Stimulated activated CD8-positive, alpha-beta memory T cell treated with anti-CD3 and anti-CD28 coated beads, Interleukin-2, amount 100 ng/mL, for 48 hours (primary cell): Measurements from ENCODE around the gene RXRA.

Source experiments
- DNase-seq, 2 donors: peaks; one replicate each; pipeline ENCODE4 v3.0.0-alpha.2; 2020; ENCODE audit warnings: low read depth in 2 of 2

RXRA gene

DNA sequence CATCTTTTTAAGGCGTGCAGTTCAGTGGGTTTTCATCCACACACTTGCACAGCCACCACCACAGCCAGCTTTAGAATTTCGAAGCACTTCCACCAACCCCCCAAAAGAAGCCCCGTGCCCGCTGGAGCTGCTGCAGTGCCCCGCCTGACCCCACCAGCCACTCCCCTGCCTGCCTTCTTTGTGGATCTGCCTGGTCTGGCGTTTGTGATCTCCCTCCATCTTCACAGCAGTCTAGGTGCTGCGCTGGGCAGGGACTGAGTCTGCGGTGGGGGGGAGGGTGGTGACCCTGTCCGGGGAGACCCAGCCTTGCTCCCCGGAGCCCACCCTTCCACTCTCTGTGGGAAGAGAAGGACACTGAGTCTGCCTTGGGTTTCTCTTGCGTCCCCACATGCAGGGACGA lies 40.8 kb downstream of the RXRA start:
- DNase-seq = no peak

DNA sequence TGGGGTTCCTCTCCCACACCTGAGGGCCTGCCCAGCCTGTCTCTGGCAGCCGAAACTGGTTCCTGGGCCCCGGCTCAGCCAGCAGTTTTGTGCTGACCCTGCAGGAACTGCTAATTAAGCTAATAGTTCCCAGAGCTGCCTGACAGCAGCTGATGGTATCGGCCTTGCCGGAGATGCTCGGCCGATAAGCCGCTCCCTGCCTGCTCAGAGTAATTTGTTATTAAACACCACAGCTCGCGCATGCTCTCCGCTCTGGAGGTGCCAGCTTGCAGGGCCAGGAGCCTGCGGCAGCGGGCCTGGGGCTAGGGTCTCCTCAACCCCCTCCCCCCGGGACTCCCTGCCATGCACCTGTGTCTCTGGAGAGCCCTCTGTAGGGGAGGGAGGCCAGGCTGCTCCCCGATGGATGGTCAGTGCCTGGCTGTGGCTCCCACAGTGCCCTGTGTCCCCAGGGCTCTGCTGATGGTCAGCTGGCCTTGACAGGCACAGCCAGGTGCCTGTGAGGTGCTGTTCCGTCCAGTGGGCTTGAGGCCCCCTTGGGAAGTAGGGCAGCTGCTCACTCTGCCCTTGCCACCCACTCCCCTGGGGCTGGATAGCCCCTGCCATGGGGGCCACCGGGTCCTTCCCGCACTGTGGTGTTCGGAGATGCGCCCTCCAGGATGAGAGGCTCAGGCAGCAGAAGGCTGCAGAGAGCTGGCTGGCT lies 41.7 kb downstream of the RXRA start:
- DNase-seq = no peak

DNA sequence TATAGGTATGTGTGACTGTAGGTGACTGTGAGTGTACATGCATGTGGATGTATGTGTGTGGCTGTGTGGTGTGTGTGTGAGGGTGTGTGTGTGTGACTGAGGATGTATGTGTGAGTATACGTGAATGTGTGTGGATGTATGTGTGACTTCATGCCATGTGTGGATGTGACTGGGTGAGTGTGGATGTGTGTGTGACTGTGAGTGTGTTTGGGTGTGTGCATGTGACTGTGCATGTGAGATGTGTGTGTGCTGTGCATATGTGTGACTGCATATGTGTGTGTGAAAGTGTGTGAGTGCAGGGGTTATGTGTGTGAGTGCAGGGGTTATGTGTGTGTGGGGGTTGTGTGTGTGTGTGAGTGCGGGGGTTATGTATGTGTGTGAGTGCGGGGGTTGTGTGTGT lies 42.3 kb downstream of the RXRA start:
- no peak for DNase-seq

DNA sequence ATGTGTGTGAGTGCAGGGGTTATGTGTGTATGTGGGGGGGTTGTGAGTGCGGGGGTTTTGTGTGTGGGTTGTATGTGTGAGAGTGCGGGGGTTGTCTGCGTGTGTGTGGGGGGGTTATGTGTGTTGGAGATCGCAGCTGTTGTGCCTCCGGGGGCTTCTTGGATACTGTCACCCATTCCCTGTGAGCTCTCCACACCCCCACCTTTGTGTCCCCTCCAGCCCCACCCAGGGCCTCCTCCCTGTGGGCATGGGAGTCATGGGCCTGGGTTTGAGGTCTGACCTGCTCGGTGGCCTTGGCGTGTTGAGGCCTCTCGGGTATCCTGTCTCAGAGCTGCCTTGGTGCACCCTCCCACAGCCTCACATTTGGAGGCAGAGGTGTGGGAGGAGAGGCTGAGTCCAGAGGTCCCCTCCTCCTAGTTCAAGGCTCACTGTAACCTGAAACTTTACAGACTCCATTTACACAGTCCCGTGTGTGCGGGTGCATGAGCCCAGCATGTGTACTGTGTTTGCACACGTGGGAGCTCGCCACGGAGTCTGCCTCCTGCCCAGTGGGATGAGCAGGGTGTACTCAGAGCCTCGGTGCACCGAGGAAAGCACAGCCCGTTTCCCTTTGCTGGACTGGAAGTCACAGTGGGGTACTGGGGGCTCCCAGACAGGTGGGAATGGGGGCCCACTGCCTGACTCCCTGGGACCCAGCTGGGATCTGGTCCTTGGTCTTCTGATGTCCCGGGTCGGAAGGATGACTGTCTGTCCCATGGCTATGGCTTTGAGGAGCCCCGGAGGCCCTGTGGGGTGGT lies 43.4 kb downstream of the RXRA start:
- DNase-seq = no peak

DNA sequence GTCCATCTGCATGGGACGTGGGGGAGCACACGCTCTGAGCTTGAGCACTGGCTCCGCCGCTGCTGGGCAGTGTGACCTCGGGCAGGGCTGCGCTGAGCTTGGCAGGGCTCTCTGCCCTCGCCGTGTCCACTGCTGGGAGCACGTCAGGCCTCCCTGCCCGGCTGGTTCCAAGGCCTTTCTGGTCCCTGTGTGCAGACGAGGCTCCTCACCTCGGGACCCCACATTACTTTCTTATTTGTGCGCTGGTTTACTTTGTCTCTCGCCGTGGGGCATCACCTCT lies 43.9 kb downstream of the RXRA start:
- no peak for DNase-seq

DNA sequence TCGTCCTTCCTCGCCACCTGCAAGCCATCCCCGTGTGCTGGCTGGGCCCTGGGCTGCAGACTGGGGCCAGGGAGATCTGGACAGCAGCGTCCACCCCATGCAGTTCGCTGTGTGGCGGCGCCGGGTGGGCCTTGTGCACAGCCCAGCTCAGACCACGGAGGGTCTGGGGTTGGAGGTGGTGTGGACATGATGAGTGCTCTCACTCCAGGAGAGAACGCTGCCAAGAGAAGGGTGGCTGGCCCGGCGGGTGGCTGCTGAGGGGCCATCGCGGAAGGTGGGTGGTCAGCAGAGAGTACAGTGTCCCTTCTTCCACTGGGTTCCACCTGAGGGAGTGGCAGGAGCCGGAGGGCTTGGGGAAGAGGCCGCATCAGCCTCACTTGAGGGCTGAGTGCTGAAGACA lies 44.4 kb downstream of the RXRA start:
- no peak for DNase-seq

DNA sequence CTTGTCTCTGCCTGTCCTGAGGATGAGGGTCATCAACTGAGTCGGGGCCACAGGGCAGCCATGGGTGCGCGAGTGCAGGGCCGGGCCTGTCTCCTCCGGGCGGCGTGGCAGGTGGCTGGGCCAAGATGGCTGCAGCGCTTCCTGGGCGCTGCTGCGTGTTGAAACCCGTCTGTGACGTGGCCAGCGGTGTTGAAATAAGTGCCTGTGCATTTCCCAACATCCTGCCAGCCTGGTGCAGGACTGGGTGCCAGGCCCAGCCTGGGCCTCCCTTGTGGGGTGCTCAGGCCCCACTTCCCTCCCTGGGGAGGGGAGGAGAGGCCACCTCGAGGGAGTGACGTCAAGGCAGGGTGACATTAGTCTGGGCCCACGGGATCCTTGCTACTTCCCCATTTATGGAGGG lies 45.5 kb downstream of the RXRA start:
- DNase-seq = no peak

DNA sequence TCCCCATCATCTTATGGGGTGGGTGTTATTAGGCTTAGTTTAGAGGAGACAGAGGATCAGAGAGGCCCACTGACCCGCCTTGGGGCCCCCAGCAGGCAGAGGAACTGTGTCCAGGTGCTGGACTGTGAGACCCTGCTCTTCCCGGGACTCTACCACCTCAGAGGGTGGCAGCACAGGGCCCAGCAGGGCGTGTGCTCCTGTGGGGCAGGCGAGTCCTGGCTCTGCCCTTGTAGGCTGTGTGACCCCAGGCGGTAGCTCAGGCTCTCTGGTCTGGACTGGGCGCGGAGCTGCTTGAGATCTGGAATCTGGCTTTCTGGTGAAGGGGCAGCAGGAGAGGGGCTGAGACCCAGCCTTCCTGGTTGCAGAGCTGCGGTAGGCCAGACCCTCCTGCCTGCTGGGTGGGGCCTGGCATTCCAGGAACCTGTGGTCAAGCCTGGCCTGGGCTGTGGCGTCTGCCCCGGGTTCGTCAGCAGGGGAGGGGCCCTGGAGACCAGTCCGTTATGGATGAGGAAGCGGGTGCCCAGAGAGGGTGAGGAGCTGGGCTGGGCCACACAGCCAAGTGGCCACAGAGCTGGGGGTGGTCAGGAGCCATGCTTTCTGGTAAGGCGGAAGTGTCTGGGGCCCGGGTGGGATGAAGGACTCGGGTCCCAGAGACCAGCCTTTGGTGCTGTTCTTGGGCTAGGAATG lies 46.5 kb downstream of the RXRA start:
- no peak for DNase-seq

DNA sequence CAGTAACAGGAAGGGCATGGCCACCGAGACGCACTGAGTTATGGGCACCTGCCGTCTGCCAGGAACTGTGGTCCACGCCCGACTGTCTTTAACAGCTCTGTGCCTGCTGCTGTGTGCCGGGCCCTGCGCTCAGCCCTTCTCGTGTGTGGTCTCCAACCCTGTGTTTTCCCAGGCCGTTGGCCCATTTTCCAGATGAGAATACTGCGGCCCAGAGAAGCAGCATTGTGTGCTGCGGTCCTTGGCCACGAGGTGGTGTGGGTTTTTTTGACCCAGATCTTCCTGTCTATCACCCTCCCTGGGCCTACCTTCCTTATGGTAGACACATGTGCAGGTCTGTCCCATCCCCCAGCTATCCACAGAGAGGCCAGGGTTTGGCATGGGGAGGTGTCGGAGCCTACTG lies 47.0 kb downstream of the RXRA start:
- DNase-seq = no peak

DNA sequence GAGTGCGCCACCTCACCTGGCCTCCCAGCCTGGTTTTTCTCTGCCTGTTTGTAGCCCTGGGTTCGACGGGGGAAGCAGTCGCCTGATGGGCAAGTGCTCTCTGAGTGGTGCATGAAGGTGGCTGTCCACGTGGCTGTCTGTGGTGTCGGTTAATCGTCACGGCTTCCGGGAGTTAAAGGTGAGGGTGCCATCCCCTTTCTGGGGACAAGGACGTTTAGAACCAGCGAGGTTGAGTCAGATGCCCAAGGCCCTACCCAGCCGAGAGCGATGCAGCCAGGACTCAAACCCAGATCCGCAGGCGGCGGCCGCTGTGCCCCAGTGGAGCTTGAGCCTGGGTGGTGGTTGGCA lies 47.7 kb downstream of the RXRA start:
- DNase-seq = no peak

DNA sequence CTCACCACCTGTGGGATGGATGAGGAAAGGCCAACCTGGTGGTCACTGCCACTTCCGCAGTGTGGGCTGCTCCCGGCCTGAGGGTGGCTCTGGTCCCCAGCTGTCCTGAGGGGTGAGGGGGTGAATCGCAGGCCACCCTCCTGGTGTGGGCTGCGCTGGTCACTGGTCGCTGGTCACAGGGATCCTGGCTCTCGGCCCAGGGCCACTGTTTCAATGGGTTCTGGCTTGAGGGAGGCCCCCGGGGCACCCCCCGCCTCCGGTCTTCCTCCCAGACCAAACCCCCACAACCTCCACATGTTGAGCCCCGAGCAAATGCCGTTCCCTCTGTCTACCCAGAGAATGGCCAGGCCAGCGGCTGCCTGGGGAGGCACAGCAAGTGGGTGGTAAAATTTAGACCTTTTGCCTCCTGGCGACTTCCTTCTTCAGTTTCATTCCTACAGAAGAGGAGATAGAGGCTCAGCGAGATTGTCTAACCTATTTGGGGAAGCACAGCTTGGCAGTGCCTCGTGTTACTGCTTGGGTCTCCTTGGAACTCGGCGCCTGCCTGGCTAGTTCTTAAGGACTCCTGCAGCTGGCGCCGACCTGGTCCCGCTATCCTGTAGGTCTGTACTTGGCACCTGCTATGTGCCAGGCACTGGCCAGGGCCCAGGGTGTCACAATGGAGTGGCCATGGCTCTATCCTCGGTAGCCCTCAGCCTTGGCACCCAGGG lies 48.2 kb downstream of the RXRA start:
- no peak for DNase-seq

DNA sequence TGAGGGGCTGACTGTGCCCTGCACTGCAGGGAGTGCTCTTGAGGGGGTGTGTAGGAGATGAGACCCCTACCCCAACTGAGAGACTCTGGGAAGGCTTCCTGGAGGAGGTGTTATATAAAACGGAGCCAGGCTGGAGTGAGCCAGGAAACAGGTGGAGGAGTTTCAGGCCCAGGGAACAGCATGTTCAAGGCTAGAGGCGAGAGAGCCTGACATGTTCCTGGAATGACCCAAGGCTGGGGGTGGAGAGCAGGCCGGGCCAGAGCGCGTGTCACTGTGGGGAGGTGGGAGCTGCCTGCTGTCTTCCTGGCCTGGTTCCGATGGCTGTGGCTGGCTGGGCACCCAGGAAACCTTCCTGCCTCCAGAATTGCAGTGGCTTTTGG lies 48.7 kb downstream of the RXRA start:
- no peak for DNase-seq

DNA sequence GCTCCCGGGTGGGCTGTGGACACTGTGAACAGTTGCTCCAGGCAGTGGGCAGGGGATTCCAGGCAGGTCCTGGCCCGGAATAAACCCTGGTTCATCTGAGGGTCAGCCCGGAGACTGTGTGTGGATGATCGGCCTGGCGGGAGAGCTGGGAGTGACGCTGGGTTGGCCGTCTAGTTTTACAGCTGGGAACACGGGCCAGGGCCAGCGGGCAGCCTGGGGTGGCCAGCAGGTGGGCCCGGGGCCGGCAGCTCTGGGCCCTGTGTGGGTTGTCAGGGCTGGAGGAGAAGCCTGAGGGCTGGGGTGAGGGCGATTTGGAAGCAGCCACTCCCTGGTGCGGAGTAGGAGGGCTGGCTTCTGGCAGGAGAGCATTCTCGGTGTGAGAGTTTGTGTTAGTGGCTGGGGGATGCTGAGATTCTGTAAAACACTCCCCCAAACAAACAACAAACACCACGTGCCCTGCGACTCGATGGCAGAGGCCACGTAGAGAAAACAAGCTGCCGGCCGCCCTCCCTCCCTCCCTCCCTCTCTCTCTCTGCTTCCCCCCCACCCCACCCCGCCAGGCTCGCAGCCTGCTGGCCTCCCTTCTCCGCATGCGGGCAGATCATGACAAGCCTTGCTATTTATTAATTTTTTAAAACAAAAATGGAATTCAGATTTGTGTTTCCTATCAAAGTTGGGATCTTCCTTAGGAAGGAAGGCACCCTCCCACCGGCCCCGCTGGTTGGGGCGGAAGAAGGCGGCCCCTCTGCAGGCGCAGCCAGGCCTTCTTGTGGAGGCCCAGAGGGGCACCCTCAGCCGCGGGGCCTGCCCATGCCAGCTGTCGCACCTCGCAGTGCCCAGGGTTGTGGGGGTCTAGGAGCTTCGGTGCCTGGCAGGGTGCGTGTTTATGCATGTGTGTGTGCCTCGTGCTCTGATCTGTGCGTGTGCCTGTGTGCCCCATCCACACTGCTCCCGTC lies 49.5 kb downstream of the RXRA start:
- no peak for DNase-seq

DNA sequence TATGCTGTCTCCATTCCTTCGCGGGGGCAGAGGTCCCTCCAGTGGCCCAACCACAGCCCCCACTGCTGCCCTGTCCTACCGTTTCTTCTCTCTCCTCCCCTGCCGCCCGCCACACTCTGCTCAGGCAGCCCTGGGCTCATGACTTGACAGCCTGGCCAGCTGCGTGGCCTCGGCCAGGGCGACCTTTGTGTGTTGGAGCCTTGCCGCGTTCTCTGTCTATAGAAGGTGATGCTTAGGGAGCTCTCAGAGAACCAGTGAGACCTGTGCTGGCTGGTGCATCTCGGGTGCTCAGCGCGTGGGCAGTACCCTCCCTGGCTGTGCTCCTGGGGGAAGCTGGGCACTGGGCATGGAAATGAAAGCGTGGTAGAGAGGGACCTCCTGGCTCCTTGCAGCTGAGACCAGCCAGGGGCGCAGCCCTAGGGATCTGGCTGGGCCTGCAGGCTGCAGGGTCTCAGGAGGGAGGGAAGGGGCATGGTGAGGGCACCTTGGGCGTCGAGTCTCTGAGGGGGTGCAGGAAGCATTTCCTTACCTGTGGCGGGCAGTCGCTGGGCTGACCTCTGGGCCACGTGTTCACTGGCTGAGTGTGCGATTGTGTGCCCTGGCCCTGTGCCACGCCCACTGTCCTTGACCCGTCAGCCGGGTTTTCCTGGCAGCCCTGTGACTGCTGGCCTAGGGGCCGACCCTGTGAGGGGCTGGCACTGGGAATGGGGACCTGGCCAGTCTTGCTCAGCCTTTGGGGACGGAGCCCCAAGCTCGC lies 50.3 kb downstream of the RXRA start:
- no peak for DNase-seq

DNA sequence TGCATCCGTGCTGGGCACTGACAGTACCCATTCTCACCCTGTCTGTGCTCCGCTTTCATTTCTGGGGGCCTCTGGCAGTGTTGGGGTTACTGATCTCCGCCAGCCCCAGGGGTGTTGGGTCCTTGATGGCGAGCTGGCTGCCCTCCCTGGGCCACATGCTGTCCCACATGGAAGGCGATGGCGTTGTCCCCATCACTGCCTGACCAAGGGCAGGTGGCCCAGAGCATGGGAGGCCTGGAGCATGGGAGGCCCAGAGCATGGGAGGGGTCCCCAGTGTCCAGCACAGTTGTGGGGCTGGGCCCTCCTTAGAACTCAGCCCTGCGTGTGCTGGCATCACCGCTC lies 50.9 kb downstream of the RXRA start:
- no peak for DNase-seq

DNA sequence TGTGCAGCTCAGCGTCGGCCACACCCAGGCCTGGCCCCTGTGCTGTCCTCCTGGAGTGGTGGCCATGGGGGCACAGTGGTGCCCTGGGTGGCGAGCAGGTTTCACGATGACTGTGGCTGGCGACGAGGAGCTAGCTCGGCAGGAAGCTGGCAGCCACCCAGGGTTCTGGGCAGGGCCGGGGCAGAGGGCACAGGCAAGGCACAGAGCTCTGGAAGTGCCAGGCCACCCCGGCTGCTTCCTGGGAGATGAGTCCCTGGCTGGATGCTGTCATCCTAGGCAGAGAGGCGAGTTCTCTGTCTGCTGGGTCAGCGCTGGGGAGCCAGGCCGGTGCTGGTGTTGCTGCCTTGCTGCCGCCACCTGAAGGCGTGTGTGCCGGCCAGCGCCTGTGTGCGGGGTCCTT lies 51.7 kb downstream of the RXRA start:
- no peak for DNase-seq

DNA sequence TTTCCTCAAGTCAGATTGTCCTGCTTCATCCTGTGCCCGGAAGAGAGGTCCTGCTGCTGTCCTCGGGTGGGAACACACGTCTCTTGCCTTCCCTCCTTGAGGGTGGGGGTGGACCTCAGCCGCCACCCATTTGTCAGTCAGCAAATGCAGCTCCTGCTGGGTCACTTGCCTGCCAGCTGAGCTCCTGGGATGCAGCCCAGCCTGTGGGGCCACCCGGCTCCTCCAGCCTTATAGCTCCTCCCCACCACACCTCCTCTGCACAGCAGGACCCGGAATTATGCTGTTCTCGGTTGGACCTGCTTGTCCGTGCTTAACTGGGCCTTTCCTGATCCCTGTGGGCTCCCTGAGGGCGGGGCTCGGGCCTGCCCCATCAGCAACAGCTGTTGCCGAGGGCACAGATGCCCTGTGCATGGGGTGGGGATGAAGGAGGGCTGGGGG lies 52.7 kb downstream of the RXRA start:
- no peak for DNase-seq

DNA sequence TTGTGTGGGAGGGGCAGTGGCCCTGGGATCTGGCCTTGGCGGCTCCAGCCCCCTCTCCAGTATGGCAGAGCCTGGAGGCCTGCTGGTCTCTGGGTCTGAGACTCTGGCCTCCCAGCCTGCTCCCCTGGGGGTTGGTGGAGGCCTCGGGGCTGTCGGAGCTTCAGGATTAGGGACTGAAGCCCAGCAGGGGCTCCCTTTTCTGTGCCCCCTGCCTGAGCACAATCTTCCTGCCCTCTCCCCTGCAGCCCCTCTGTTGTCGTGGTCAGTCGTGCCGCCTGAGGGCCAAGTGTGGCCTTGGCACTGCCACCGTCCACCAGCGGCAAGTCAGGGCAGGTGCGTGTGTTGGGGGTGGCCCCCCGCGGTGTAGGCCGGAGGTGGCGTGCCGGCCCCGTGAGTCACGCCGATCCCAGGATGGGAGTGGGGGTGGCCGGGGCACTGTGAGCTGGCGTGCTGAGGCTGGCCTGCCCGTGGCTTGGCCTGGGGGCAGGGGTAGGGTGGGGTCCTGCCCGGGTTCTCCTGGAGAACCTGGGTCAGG lies 53.6 kb downstream of the RXRA start:
- no peak for DNase-seq

DNA sequence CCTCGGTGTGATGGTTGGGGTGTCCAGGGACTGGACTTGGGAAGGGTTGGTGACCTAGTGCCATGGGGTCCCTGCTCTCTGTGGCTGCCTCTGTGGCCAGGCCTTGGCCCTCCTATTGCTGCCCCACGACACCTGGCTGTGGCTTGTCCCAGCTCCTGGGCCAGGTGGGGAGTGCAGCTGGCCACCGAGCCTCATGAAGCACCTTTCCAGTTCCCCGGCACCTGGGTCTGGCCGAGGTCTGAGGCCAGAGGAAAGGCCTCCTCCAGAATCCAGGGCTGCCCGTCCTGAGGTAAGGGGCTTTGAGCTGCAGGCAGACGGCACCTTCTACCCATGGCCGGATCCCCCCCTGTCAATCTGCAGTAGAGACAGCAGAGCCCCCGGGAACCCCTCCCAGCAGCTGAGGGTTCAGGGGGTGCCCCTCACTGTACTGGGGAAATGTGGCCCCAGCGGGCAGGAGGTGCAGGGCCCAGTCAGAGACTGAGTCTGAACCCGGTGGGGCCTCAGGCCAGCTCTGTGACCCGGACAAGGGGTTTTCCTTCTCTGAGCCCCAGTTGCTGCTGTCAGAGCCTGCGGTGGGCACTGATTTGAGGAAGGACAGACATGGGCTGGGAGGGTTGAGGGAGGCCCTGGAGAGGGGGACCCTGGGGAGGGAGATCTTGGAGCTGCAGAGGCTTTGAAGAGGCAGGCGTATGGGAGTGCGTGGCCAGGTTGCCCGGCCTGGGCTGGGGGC lies 54.5 kb downstream of the RXRA start:
- no peak for DNase-seq

DNA sequence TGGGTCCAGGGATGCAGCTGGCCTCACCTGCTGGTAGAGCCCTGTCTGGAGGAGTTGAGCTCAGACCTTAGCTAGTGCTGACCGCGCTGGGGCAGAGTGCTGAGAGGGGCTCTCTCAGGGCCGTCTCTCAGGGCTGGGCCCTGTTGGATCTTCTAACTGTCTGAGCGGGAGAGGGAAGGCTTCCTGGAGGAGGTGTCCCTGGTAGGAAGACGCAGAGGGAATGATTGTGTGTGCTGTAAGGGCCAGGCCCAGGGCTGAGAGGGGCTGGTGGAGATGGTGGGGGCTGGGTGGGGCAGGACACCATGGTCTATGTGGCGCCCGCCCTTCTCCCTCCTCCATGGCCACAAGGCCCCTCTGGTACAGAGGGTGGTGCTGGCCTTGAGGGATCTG lies 55.0 kb downstream of the RXRA start:
- DNase-seq = no peak
